Left ventricle myocardium superior (tissue), 1 donor: ENCODE measurements around the gene GNMT. TPM values are rescaled to one million over a fixed set of nuclear protein-coding genes. Genes with fewer than 3 reads are reported as not detected.
"Not testable (repeated sequence)": the region's sequence is repeated elsewhere in the genome, so short reads cannot be mapped to it uniquely, and the experiment has no call there.

Experiments
- ATAC-seq: fragments of 200-7000 bp; cut with Tn5 transposase; one replicate; pipeline ENCODE4 v1.9.1; 2020; ENCODE audit warnings: mild to moderate bottlenecking, moderate library complexity
- DNase-seq: peaks from one replicate; pipeline ENCODE4 v3.0.0-alpha.2; 2020
- intact Hi-C: fragments of 100-400 bp; cut with micrococcal nuclease; formaldehyde crosslinking; loops from one replicate; pipeline ENCODE4 v1.11.0; 2022
- total RNA-seq: library from RNA; stranded (reverse); fragmentation: NEBNext Ultra II Directional; extraction: Animal tissue kit (Norgen Biotek cat#: 25700); gene quantifications from one replicate; pipeline ENCODE4 v1.2.1, GENCODE V29; 2021
- donor health status: DM: no; HTN: yes; CAD: no; lungs with severe emphysema.

Gene GNMT
- total RNA-seq, 1 donor from 2014 or later: 2.0 TPM

DNA sequence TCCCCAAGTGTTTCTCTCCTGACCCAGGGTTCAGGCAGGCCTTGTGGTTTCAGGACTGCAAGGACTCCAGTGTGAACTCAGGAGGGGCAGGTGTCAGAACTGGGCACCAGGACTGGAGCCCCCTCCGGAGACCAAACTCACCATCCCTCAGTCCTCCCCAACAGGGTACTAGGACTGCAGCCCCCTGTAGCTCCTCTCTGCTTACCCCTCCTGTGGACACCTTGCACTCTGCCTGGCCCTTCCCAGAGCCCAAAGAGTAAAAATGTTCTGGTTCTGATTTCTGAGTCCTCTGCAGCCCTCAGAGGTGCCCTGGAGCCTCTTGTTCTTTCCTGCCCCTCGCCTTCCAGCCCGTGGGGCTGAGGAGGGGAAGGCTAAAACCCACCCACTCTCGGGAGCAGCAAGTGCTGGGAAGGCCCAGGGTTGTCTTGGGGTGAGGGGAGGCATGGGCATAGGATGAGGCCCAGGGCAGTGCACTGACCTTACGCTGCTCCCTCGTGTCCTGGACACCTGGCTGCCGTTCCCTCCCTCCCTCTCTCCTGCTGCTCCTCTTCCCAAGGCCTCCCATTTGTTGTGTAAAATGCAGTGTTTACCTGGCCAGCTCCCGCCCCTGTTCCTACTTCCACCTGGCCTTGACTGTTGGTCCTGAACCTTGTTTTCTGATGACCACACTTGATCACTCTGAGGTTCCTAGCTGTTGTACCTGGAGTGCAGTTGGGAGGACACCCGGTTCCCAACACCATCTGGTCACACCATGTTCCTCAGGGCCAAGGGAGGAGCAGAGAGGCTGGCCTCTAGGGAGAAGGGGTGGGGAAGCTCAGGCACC lies 21.4 kb upstream of the GNMT start:
- ATAC-seq (peak; percentile 68), DNase-seq (no peak)
- intact Hi-C loops: no loop called here

DNA sequence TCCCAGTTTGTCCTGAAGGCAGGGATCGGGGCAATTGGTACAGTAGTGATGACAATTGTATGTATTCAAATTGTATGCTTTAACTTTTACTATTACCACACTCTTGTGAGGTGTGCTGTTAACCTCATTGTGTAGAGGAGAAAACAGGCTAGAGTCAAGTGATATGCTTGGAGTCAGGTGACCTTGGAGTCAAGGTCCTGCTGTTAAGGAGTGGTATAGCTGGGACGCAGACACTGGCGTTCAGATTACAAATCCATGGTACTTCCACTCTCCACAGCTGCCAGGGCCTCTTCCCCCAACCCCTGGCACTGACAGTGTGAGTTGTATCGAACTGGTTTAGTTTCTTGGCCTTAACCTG lies 20.8 kb upstream of the GNMT start:
- intact Hi-C loops: no loop called here
- ATAC-seq: peak; percentile 34
- DNase-seq: no peak

DNA sequence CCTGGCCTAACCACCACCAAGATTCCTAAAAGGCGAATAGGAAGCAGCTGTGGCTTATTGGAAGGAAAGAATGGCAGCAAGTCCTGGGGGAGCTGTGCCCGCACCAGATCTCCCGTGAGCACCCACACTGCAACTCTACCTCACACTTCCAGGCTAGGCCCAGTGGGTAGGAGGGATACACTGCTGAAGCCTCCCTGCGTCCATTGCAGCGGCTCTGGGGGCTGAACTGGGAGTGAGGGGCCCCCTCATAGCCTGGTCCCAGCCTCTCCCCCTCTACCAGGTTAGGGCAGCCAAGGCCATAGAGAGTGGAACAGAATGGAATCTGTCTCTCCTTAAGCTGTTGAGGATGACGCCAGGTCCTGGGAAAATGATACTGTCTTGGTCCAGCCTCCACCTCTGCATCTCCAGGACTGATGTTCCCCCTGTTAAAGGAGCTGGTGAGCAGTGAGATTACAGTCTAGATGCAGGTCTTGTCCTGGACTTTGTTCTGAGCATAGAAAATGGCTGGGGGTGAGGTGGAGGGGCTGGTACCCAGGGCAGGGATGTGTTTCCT lies 20.0 kb upstream of the GNMT start:
- ATAC-seq: no peak
- intact Hi-C loops: no loop called here

DNA sequence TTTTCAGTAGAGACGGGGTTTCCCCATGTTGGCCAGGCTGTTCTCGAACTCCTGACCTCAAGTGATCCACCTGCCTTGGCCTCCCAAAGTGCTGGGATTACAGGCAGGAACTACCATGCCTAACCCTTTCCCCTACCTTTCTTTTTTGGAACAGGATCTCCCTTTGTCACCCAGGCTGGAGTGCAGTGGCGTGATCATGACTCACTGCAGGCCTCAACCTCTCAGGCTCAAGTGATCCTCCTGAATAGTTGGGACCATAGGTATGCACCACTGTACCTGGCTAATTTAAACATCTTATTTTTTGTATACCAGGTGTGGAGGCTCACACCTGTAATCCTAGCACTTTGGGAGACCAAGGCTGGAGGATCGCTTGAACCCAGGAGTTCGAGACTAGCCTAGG lies 19.2 kb upstream of the GNMT start:
- intact Hi-C loops, DNase-seq, ATAC-seq: not testable (repeated sequence)

More for the DNA sequence above, 20.0 kb upstream of the GNMT start:
- no peak for DNase-seq

DNA sequence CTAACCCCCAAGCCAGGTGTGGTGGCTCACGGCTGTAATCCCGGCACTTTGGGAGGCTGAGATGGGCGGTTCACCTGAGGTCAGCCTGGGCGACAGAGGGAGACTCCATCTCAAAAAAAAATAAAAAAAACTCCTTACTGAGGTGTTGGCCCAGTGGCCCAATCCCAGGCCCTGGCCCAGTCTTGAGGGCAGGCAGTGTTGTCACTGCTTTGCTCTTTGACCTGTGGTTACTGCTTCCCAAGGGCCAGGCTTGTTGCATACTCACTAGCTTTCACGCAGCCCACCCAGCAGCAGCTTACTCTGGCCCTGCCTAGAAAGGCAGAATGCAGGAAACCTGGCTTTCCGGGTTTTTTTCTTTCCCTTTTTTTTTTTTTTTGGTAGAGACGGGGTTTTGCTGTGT lies 18.1 kb upstream of the GNMT start:
- ATAC-seq: no peak
- intact Hi-C loops: no loop called here
- DNase-seq: no peak

DNA sequence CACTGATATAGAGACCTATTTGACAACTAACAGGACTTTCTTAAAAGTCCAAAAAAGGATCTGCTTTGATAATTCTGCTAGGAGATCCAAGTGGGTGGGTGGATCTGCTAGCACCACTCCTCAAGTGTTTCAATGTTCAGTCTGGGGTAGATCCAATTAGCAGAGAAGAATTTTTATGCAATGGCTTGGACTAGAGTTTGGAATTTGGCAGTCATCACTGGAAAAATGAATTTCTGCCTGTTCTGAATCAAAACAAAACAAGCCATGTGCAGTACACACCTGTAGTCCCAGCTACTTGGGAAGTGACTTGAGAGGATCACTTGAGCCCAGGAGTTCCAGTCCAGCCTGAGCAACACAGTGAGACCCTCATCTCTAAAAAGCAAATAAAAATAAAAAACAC lies 12.6 kb upstream of the GNMT start:
- ATAC-seq: peak; percentile 27
- no peak for DNase-seq
- intact Hi-C loops: no loop called here

DNA sequence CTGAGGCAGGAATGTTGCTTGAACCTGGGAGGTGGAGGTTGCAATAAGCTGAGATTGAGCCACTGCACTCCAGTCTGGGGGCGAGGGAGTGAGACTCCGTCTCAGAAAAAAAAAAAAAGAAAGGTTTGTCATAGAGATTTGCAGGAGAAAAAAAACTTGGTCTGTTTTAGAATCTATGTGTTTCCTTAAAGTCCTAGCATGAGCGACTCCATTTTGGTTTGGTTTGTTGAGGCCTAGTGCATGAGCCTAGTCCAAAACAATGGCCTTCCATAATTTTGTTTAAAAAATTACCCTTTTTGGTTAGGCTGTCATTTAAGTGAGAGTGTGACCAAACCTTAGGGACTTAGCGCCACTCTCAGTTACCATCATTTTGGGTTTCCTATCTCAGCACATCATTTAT lies 8.2 kb upstream of the GNMT start:
- DNase-seq: no peak
- intact Hi-C loops: no loop called here
- ATAC-seq: no peak

DNA sequence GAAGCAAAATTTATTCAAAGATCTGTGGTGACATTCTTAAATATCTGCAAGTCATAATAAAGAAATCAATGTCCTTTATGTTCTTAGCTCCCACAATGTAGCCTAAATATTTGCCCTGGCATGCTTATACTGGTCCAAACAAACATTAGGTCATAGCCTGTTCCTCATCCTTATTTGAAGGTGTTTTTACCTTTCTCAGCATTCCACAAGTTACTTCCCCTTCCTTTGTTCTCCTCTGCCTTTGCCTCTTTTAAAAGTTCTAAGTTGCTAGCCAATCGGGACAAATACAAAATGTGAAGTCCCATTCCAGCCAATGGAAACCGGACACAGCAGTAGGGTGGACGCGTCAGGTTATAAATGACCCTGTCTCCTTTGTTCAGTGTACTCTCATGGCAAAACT lies 6.1 kb upstream of the GNMT start:
- intact Hi-C loops, ATAC-seq, DNase-seq: not testable (repeated sequence)

DNA sequence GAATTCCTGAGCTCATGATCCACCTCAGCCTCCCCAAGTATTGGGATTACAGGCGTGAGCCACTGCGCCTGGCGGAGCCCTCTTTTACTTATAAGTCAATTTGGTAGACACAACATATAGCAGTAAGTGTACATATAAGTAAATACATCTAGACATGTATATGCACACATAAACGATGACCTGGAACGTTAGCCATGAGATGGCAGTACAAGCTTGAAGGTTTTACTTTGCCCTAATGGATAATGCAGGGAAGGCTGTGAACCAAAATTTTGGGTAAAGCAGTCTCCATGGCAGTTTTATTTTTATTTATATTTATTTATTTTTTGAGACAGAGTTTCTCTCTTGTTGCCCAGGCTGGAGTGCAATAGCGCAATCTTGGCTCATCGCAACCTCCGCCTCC lies 2.4 kb upstream of the GNMT start:
- intact Hi-C loops: no loop called here
- ATAC-seq: no peak
- DNase-seq: no peak

DNA sequence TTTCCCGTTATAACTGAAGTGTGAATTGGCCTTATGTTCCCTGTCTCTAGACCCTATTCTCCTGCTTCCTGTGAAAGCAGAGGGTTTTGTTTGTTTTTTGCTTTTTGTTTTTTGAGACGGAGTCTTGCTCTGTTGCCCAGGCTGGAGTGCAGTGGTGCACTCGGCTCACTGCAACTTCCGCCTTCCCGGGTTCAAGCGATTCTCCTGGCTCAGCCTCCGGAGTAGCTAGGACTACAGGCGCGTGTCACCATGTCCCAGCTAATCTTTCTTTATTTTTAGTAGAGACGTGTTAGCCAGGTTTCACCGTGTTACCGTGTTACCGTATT lies 674 bp upstream of the GNMT start:
- intact Hi-C loops: no loop called here
- no peak for DNase-seq
- ATAC-seq: peak; percentile 63

DNA sequence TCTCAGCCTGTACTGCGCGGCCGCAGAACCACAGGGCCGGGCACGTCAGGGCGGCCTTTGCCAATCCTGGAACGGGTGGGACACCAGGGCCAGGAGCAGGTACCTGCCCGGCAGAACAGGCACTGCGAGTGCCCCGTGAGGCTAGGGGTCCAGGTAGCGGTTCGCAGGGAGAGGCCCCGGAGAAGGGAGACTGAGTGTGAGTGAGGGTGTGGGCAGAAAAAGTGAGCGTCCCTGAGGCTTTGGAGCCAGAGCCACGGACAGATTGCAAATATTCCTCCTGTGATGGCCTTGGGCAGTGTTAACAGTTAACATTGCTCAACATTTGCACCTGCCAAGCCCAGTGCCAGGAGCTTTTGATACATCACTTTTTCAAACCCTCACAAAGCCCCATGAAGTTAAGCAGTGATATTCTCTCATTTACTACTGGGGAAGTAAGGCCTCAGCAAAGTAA lies 491 bp downstream of the GNMT start:
- DNase-seq (no peak), ATAC-seq (no peak)

DNA sequence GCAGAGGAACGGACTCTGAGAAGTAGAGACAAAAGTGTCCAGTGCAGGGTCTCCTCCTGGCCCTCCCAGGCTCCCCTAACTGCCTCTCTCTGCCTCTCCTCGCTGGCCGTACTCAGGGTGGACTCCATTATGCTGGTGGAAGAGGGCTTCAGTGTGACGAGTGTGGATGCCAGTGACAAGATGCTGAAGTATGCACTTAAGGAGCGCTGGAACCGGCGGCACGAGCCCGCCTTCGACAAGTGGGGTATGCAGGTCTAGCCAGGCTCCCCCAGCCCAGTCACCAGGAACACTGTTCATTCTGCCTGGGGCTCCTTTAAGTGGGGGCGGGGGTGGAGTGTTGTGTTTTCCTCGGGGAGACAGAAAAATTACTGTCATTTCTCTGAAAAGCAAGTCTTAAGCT lies 1.5 kb downstream of the GNMT start:
- ATAC-seq (no peak), DNase-seq (no peak)
- intact Hi-C loops: no loop called here

More for the DNA sequence above, 491 bp downstream of the GNMT start:
- intact Hi-C loops: no loop called here

DNA sequence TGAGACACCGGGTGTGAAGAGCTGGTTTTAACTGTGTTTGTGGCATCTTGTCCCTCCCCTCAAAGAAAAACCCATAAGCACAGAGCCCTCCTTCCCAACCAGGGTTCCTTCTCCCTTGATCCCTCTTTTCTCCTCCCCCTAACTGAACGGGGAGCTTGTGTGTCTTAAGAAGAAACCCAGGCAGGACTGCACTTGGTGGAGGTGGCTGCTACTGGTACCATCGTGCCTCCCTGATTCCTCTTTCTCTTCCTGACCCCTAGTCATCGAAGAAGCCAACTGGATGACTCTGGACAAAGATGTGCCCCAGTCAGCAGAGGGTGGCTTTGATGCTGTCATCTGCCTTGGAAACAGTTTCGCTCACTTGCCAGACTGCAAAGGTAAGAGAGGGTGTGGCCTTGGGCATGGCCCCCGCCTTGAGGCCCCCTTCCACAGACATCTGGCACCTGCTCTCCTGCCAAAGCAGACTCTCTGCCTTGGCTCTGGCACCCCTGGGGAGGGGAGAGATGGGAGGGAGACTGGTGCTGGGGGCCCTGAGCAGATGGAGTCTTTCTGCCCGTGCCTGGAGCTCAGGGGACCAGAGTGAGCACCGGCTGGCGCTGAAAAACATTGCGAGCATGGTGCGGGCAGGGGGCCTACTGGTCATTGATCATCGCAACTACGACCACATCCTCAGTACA lies 2.1 kb downstream of the GNMT start:
- DNase-seq (no peak), ATAC-seq (no peak)
- intact Hi-C loops: no loop called here

DNA sequence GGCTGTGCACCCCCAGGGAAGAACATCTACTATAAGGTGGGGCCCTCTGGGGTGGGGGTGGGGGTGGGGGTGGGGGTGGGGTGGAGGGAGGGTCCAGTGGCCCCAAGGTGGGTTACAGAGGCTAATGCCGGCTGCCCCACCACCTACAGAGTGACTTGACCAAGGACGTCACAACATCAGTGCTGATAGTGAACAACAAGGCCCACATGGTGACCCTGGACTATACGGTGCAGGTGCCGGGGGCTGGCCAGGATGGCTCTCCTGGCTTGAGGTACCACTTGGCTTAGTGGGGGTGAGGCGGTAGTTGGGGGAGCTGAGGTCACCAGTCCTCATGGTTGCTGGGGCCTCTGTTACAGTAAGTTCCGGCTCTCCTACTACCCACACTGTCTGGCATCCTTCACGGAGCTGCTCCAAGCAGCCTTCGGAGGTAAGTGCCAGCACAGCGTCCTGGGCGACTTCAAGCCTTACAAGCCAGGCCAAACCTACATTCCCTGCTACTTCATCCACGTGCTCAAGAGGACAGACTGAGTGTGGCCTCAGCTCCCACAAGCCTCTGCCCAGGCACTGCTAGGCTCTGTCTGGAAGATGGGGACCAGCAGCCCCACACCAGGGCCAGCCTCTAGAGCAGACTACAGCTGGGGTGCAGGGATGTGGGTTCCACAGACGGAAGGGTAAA lies 2.8 kb downstream of the GNMT start:
- no peak for DNase-seq
- intact Hi-C loops: no loop called here
- ATAC-seq: no peak

DNA sequence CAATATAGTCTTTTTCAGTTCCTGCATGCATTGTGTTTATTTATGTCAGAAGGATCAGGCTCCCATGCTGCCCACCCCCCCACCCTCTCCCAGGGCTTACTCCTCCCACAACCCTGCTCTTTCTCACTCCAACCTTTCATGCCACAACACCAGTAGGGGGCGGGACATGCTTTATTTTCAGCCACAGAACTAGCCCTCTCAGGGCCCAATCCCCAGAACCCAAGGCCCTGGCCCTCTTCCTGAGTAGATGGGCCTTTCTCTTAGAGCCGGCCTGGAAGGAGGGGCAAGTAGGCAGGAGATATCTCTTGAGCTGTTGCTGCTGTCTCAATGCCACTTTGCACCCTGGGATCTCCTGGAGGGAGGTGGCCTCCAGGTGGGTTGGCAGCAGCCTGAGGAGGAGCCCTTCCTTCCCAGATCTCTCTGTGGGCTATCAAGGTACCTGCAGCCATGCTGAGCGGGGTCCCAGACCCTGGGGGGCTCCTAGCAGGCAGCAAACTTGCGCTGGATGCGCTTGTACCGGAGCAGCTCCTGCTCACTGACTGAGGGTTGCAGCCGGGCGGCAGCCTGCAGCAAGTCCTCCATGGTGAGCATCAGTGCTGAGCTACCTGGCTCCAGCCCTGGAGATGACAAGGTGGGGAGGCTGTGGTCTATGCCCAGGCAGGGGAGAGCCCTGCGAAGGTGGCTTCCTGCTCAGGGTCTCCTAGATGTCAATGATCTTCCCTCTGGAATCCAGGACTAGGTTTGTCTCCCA lies 3.5 kb downstream of the GNMT start:
- DNase-seq (no peak), ATAC-seq (no peak)
- intact Hi-C loops: no loop called here

DNA sequence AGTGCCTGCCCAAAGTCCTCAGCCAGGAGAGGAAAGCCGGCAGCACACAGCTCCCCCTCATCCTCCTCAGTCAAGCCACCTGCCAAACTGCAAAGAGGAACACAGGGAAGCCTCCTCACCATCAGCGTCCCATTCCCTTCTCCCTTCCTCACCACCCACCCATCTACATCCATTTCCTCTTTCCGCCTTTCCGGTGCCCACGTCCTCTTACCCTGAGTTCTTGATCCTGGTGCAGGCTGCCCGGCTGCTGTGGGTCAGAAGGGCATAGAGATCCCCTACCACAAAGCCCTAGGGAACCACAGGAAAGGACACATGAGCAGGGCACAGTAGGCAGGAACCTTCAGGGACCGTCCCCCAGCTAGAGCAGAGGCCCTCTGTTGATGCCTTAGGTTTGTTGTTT lies 6.0 kb downstream of the GNMT start:
- ATAC-seq (no peak), DNase-seq (no peak)
- intact Hi-C loops: no loop called here

DNA sequence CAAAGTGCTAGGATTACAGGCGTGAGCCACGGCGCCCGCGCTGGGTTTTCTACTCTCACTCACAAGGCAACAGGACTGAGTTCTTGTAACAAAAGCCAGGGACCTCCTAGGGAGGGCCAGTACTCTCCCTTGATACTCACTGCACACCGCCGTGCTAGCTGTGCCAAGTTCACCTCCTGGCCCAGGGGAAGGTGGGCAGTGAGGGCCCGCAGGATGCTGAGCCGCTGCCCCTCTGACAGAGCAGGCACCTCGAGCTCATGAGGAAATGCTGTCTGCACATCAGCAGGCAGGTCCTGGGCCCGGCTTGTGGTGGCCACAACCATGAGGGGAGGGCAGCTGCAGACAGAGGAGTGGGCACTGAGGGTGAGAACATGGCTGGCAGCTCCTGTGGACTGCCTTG lies 6.7 kb downstream of the GNMT start:
- intact Hi-C loops: no loop called here
- no peak for ATAC-seq

DNA sequence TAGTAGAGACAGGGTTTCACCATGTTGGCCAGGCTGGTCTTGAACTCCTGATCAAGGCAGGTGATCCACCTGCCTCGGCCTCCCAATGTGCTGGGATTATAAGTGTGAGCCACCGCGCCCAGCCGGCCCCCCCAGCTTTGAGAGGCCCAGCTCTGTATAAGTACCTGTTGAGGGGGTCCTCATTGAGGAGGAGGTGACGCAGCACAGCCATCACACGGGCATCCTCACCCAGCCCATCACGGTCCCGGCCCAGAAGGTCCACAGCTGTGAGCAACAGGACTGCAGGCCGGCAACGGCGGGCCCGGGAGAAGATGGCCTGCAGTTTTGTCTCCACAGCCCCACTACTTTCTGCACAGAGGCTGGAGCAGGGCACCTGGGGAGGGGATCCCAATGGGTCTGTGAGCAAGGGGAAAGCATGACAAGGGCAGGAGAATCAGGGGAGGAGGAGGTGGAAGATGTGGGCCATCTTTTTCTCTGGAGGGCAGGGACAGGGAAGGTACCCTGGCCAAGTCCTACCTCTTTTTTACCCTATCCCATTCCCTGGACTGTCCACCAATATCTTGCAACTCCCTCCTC lies 7.7 kb downstream of the GNMT start:
- DNase-seq (no peak), ATAC-seq (no peak)
- intact Hi-C loops: no loop called here

More for the DNA sequence above, 6.7 kb downstream of the GNMT start:
- no peak for DNase-seq

DNA sequence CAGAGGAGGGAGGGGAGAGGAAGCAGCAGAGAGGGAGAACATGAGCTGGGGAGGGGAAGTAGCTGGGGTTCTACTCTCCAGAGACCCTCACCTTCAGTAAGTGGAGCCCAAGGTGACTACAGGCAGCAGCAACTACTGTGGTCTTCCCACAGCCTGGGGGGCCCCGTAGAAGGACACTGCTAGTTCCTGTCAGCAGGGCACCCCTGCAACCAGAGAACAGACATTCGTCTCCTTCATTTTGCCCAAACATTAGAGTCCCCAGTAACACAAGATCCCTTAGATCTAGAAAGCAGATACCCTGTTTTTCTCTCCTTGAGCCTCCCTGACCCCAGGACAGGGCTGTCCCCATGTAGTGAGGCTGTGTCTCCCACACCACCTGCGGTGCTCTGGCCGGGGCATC lies 8.2 kb downstream of the GNMT start:
- intact Hi-C loops: no loop called here
- ATAC-seq: no peak

More for the DNA sequence above, 8.2 kb downstream of the GNMT start:
- no peak for DNase-seq
